ENCODE results near the gene THADA. TPM values are rescaled to one million over a fixed set of nuclear protein-coding genes. Genes with fewer than 3 reads are reported as not detected.

Gene THADA
- total RNA-seq, 1 donor from 2014 or later, result 11.0 TPM

DNA sequence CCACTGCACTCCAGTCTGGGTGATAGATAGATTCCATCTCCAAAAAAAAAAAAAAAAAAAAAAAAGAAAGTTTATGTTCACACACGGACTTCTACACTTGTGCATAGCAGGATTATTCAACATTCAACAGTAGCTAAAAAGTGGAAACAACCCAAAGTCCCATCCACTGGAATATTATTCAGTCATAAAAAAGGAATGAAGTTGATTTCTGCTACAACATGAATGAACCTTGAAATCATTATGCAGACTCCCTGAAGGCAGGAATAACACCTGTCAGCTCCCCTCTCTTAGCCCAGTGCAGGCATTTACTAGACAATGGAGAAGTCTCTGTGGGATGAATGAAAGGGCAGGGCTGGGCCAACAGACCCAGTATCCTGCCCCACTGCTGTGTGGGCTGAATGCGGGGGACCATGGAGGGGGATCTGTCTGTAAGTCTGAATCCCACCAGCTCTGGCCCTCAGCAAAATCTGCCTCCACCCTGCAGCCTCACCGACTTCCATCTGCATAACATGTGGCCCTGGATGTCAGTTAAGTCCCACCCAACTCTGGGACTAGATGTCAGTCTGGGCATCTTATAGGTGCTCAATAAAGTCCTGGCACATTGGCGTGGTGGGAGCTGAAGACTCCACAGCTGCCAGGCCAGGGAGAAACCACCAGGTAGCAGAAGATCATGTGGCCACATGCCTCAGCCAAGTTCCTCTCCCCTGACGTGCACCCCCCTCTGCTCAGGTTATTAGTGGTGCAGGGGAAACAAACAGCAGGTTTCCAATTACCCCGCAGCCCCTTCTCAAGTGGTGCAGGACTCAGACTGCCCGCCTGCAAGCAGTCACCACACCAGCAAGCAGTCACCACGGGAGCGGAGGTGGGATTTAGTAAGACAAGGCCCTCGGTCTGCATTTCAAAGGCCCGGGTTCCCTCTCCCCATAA is 378.3 kb downstream of the THADA start:
- TF ChIP-seq, protein P1, sequence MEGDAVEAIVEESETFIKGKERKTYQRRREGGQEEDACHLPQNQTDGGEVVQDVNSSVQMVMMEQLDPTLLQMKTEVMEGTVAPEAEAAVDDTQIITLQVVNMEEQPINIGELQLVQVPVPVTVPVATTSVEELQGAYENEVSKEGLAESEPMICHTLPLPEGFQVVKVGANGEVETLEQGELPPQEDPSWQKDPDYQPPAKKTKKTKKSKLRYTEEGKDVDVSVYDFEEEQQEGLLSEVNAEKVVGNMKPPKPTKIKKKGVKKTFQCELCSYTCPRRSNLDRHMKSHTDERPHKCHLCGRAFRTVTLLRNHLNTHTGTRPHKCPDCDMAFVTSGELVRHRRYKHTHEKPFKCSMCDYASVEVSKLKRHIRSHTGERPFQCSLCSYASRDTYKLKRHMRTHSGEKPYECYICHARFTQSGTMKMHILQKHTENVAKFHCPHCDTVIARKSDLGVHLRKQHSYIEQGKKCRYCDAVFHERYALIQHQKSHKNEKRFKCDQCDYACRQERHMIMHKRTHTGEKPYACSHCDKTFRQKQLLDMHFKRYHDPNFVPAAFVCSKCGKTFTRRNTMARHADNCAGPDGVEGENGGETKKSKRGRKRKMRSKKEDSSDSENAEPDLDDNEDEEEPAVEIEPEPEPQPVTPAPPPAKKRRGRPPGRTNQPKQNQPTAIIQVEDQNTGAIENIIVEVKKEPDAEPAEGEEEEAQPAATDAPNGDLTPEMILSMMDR (conservative IDR thresholded peaks at IDR 0.05; ENCODE audit: low read depth, low read length), result no peak
- no peak overlapping the region for H3K4me3 ChIP-seq (ENCODE audit: low read depth, low read length)
- no peak for DNase-seq (ENCODE audit: low read depth)

DNA sequence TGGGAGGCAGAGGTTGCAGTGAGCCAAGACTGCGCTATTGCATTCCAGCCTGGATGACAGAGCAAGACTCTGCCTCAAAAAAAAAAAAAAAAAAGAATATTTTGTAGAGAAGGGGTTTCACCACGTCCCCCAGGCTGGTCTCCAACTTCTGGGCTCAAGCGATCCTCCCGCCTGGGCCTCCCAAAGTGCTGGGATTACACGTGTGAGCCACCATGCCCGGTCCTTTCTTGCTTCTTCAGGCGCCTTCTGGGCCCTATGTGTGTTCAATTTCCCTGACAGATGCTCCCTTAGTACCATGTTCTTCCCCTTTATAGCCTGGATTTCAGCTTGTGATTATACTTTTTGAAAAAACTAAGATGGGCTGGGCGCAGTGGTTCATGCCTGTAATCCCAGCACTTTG is 379.2 kb downstream of the THADA start:
- TF ChIP-seq, protein P1 (conservative IDR thresholded peaks at IDR 0.05; ENCODE audit: low read depth, low read length), result no peak
- no peak overlapping the region for H3K4me3 ChIP-seq (ENCODE audit: low read depth, low read length)
- DNase-seq (ENCODE audit: low read depth), result no peak

DNA sequence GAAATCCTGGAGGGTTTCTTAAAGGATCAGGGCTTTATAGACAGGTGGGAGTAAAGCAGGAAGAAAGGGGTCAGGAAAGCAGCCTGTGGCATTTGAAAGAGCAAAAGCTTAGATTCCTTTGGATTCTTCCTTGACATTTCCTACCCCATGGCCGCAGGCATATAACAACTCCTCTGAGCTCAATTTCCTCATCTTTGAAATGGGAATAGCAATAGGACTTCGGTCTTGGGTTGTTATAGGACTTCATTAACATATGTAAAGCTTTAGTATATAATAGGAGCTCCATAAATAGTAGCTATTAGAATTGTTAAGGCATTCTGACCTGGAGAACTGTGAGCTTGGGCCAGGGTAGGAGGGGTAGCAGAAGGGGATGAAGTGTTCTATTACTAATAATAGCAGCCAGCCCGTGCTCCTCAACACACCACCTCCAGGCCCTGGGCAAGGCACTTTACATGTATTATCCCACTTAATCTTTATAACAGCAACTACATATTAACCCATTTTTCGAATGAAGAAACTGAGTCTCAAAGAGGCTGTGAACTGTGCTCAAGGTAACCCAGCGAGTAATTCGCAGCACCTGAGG is 380.1 kb downstream of the THADA start:
- DNase-seq (ENCODE audit: low read depth), result no peak
- H3K4me3 ChIP-seq (ENCODE audit: low read depth, low read length), result no peak overlapping the region
- TF ChIP-seq, protein P1 (conservative IDR thresholded peaks at IDR 0.05; ENCODE audit: low read depth, low read length), result no peak

DNA sequence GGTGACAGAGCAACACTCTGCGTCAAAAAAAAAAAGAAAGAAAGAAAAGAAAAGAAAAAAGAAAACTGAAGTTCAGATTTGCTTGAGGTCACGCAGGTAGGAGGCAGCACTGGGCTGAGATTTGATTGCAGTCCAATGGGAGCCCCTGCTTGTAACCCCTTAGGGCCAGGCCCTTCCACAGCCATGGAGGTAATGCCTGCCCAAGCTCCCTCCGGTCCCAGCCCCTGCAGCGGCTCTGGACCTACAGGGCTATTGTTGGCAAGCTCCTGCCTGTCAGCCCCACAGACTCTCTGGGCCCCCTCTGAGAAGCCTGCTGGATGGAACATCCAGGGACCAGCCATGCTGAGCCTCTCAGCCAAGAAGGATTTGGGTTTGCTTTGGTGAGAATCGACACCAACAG is 381.6 kb downstream of the THADA start:
- no peak for DNase-seq (ENCODE audit: low read depth)
- TF ChIP-seq, protein P1 (conservative IDR thresholded peaks at IDR 0.05; ENCODE audit: low read depth, low read length), result no peak
- no peak overlapping the region for H3K4me3 ChIP-seq (ENCODE audit: low read depth, low read length)

DNA sequence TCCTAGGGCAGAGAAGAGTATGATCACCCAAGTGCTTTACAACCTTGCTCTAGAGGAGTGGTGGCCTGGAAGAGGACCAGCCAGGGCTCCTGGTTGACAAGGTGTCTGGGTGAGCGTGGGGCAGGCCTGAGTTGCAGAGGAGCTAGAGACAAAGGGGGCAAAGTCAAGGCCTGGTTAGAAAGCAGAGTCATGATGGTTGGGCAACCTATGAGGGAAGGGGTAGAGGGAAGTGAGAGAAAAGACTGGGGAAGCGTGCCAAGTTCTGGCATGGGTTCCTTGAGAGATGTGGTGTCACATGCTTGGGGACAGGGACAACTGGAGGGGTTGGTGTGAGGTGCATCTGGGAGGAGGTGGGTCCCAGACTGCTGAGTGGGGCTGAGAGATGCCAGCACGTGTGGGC is 382.9 kb downstream of the THADA start:
- DNase-seq (ENCODE audit: low read depth), result no peak
- no peak overlapping the region for H3K4me3 ChIP-seq (ENCODE audit: low read depth, low read length)
- TF ChIP-seq, protein P1 (conservative IDR thresholded peaks at IDR 0.05; ENCODE audit: low read depth, low read length), result no peak

DNA sequence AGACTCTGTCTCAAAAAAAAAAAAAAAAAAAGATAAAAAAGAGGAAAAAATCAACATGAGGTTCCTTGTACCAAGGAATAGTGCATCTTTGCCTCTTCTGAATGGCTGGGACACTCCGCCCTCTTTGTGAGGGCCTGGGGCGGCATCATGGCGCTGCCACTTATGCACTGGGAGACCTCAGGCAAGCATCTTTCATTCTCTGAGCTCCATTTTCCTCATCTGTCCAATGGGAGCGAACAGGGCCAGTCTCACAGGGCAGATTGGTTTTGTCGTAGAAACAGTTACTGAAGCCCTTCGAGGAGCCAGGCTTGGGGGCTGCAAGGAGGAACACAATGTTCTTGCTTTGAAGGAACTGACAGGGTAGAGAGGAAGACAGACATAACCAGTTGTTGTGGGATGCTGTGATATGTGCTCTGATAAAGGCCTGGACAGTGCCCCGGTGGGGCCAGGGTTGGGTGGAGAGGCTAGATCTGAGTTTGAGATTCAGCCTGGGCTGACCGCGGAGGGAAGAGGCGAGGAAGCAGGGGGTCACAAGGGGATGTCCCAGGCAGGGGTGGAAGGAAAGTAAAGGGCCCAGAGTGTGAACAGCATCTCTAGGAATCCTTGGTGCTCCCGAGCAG is 383.5 kb downstream of the THADA start:
- no peak overlapping the region for H3K4me3 ChIP-seq (ENCODE audit: low read depth, low read length)
- no peak for DNase-seq (ENCODE audit: low read depth)
- TF ChIP-seq, protein P1 (conservative IDR thresholded peaks at IDR 0.05; ENCODE audit: low read depth, low read length), result no peak
